OCI-LY7 (cell line): ENCODE data around the gene STRBP. TPM values are rescaled to one million over a fixed set of nuclear protein-coding genes. Genes with fewer than 3 reads are reported as not detected.
"Not testable (repeated sequence)": the region's sequence is repeated elsewhere in the genome, so short reads cannot be mapped to it uniquely, and the experiment has no call there.

Experiments used
- BruUV-seq: library from RNA; stranded (reverse); fragments of 400-500 nt; replicated peaks from 2 replicates; lab custom pipeline; 2021; lab: Mats Ljungman, UMichigan
- CTCF ChIA-PET: fragments of 300-600 bp; sonication (Branson Sonifier 250); formaldehyde crosslinking; loops from one replicate; lab custom pipeline; 2022; ENCODE audit warnings: antibody characterized with exemption; ENCODE audit not compliant: unreplicated experiment; lab: Charles Lee
- POLR2A ChIA-PET: fragments of 300-600 bp; sonication (Branson Sonifier 250); formaldehyde crosslinking; loops from one replicate; lab custom pipeline; 2022; ENCODE audit warnings: antibody characterized with exemption; lab: Charles Lee
- DNase-seq: peaks from one replicate; pipeline ENCODE4 v3.0.0-alpha.2; 2015; ENCODE audit warnings: low spot score
- H2AFZ ChIP-seq: fragments of 200-600 bp; sonication (generic), shearing (Covaris generic); 2 replicates; pipeline ENCODE4 v1.6.1; 2014; ENCODE audit warnings: mild to moderate bottlenecking, antibody characterized with exemption, low read length, moderate library complexity
- H3K27ac ChIP-seq: fragments of 200-600 bp; sonication (generic); 2 replicates; pipeline ENCODE4 v1.5.1; 2014; ENCODE audit warnings: mixed run types, low read depth, mild to moderate bottlenecking, moderate library complexity, low read length, inconsistent platforms; ENCODE audit not compliant: poor library complexity, severe bottlenecking
- H3K36me3 ChIP-seq: fragments of 200-600 bp; sonication (generic); 2 replicates; pipeline ENCODE4 v1.6.1; 2014; ENCODE audit warnings: mild to moderate bottlenecking, antibody characterized with exemption, low read length, moderate library complexity, mixed read lengths; ENCODE audit not compliant: insufficient read depth
- H3K4me1 ChIP-seq: fragments of 200-600 bp; sonication (generic); 2 replicates; pipeline ENCODE4 v1.5.1; 2014; ENCODE audit warnings: mild to moderate bottlenecking, low read length; ENCODE audit not compliant: insufficient read depth, poor library complexity, severe bottlenecking
- H3K4me2 ChIP-seq: fragments of 200-600 bp; sonication (generic); 2 replicates; pipeline ENCODE4 v1.6.1; 2014; ENCODE audit warnings: mild to moderate bottlenecking, low read length
- H3K4me3 ChIP-seq: fragments of 200-600 bp; sonication (generic); 2 replicates; pipeline ENCODE4 v1.5.1; 2014; ENCODE audit warnings: mild to moderate bottlenecking, low read depth, low read length; ENCODE audit not compliant: poor library complexity, severe bottlenecking
- H3K79me2 ChIP-seq: fragments of 200-600 bp; sonication (generic); 2 replicates; pipeline ENCODE4 v1.6.1; 2016; ENCODE audit warnings: low read depth, mild to moderate bottlenecking, low read length, moderate library complexity, mixed read lengths; ENCODE audit not compliant: insufficient read depth
- H3K9me2 ChIP-seq: fragments of 200-600 bp; sonication (generic); 2 replicates; pipeline ENCODE4 v1.6.1; 2016; ENCODE audit warnings: mild to moderate bottlenecking, low read length, mixed read lengths; ENCODE audit not compliant: insufficient read depth
- H3K9me3 ChIP-seq: fragments of 200-600 bp; sonication (generic); 2 replicates; pipeline ENCODE4 v1.6.1; 2014; ENCODE audit warnings: mild to moderate bottlenecking, mixed run types, low read length, mixed read lengths
- H4K20me1 ChIP-seq: fragments of 200-600 bp; sonication (generic); 2 replicates; pipeline ENCODE4 v1.6.1; 2014; ENCODE audit warnings: mild to moderate bottlenecking, antibody characterized with exemption, low read length, moderate library complexity, mixed read lengths; ENCODE audit not compliant: insufficient read depth
- EZH2phosphoT487 ChIP-seq: fragments of 200-600 bp; sonication (generic); IDR thresholded peaks from 2 replicates; pipeline ENCODE4 v1.6.1; 2018; ENCODE audit warnings: low read depth, borderline replicate concordance, mild to moderate bottlenecking, mixed run types, antibody characterized with exemption, low read length, moderate library complexity, mixed read lengths
- intact Hi-C: fragments of 100-400 bp; cut with micrococcal nuclease; formaldehyde crosslinking; loops from one replicate; pipeline ENCODE4 v1.10.0; 2022; ENCODE audit not compliant: unreplicated experiment
- total RNA-seq, 2 experiments: library from RNA; depleted of rRNA in 1 of 2; stranded (reverse); fragments of >200 nt in 1 of 2; shearing (Covaris generic) in 1 of 2; gene quantifications; 2 replicates each; pipeline ENCODE4 v1.2.3, GENCODE V29; 2014 to 2022
- TF ChIP-seq, protein P1 (sequence below): fragments of 200-600 bp; sonication (generic); conservative IDR thresholded peaks from 2 replicates; pipeline ENCODE4 v1.5.1; 2014; ENCODE audit warnings: mild to moderate bottlenecking, antibody characterized with exemption, low read length, moderate library complexity, mixed read lengths

Gene STRBP
- total RNA-seq, 2 experiments from 2014 or later, result 82.8 to 179 TPM

DNA sequence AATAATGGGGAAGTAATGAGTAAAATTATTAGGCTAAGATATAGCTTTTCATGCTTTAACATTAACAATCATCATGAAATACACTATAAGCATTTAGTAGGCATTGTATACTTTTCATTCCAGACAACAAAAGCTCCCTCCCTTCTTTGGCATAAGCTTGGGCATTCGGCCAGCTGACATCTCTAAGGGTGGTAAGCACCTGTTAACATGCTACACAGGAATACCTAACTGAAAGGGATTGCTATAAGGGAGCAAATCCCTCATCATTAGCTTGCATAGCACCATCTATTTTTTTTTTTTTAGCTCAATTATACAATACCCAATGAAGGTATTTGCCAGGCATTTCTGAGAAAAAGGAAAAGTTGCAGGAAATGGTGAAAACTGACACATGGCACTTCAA is 16.6 kb downstream of the STRBP start:
- H4K20me1 ChIP-seq, result peaks cover 13% of the 10 kb centered on the region; the same call in 1 of the 2 replicates
- no peaks in the 10 kb centered on the region; the same call in 1 of the 2 replicates for H3K9me3 ChIP-seq
- intact Hi-C loops, result no loop called here
- H3K4me1 ChIP-seq, result peaks cover 31% of the 10 kb centered on the region
- H3K27ac ChIP-seq, result no peak overlapping the region
- H3K4me2 ChIP-seq, result no peak overlapping the region
- no TSS peak for BruUV-seq
- CTCF ChIA-PET, result interaction anchor here (0.6 to 1.3 kb wide), 3 partner anchors 13 to 40 kb away, joined by 3 to 4 read pairs (median 3); no protein-coding TSS in a partner anchor
- H3K4me3 ChIP-seq, result no peak overlapping the region
- peaks cover 21% of the 10 kb centered on the region for H3K36me3 ChIP-seq
- DNase-seq, result no peak
- H2AFZ ChIP-seq, result no peak overlapping the region
- peaks cover 98% of the 10 kb centered on the region for H3K79me2 ChIP-seq
- H3K9me2 ChIP-seq, result no peaks in the 10 kb centered on the region
- TF ChIP-seq EZH2phosphoT487, result no peak
- TF ChIP-seq, protein P1, sequence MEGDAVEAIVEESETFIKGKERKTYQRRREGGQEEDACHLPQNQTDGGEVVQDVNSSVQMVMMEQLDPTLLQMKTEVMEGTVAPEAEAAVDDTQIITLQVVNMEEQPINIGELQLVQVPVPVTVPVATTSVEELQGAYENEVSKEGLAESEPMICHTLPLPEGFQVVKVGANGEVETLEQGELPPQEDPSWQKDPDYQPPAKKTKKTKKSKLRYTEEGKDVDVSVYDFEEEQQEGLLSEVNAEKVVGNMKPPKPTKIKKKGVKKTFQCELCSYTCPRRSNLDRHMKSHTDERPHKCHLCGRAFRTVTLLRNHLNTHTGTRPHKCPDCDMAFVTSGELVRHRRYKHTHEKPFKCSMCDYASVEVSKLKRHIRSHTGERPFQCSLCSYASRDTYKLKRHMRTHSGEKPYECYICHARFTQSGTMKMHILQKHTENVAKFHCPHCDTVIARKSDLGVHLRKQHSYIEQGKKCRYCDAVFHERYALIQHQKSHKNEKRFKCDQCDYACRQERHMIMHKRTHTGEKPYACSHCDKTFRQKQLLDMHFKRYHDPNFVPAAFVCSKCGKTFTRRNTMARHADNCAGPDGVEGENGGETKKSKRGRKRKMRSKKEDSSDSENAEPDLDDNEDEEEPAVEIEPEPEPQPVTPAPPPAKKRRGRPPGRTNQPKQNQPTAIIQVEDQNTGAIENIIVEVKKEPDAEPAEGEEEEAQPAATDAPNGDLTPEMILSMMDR, result no peak
- POLR2A ChIA-PET, result interaction anchor here (0.5 to 4.3 kb wide), 15 partner anchors 9 to 163 kb away, joined by 3 to 29 read pairs (median 5); no protein-coding TSS in a partner anchor

DNA sequence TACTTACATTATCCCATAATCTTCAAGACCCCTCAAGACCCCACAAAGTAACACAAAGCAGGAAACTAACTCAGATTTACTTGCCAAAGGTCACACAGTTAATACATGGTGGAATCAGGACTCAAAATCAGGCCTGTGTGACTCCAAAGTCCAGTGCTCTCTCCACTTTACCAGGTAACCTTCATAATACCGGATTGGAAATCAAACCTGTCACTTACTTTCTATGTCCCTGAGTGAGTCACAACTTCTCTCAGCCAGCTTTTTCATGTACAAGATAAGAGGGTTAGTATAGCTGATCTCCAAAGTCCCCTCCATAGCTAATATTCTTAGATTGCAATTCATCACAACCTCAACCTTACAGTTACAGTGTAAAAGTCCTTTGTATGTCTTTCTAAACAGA is 17.1 kb downstream of the STRBP start:
- BruUV-seq, result no TSS peak
- Histone ChIP-seq H3K79me2 (peaks cover 98% of the 10 kb centered on the region), H3K4me1 (peaks cover 34% of the 10 kb centered on the region), H3K9me3 (no peaks in the 10 kb centered on the region; the same call in 1 of the 2 replicates), H4K20me1 (peaks cover 13% of the 10 kb centered on the region; the same call in 1 of the 2 replicates), H3K27ac (no peak overlapping the region), H3K4me2 (no peak overlapping the region), H3K36me3 (peaks cover 21% of the 10 kb centered on the region), H3K4me3 (no peak overlapping the region), H2AFZ (no peak overlapping the region), H3K9me2 (no peaks in the 10 kb centered on the region)
- ChIA-PET CTCF (interaction anchor here (1.1 to 1.3 kb wide), 2 partner anchors 13 to 15 kb away, joined by 3 to 4 read pairs; no protein-coding TSS in a partner anchor), POLR2A (interaction anchor here (0.5 to 4.3 kb wide), 11 partner anchors 9 to 163 kb away, joined by 3 to 29 read pairs (median 6); no protein-coding TSS in a partner anchor)
- no peak for DNase-seq
- TF ChIP-seq, protein P1, result no peak
- no peak for TF ChIP-seq EZH2phosphoT487
- intact Hi-C loops, result no loop called here

GRCh38 chr9:123250504-123250903 is 17.9 kb downstream of the STRBP start:
- peaks cover 98% of the 10 kb centered on the region for H3K79me2 ChIP-seq

GRCh38 chr9:123249162-123249561 is 19.2 kb downstream of the STRBP start:
- ChIA-PET CTCF (interaction anchor here (0.7 to 0.8 kb wide), 2 partner anchors 13 to 16 kb away, joined by 3 to 4 read pairs; no protein-coding TSS in a partner anchor), POLR2A (interaction anchor here (0.6 to 1.2 kb wide), 4 partner anchors 8 to 52 kb away, joined by 3 to 4 read pairs (median 4); no protein-coding TSS in a partner anchor)
- H2AFZ ChIP-seq, DNase-seq, intact Hi-C loops, H3K9me2 ChIP-seq, H3K4me2 ChIP-seq, H3K4me3 ChIP-seq, H3K27ac ChIP-seq, H4K20me1 ChIP-seq, BruUV-seq, H3K9me3 ChIP-seq, H3K36me3 ChIP-seq: not testable (repeated sequence)
- Histone ChIP-seq H3K79me2 (peaks cover 97% of the 10 kb centered on the region), H3K4me1 (peaks cover 24% of the 10 kb centered on the region)

More at GRCh38 chr9:123250504-123250903, 17.9 kb downstream of the STRBP start:
- Histone ChIP-seq H3K36me3 (peaks cover 19% of the 10 kb centered on the region), H3K4me2 (no peak overlapping the region), H3K4me1 (peaks cover 27% of the 10 kb centered on the region), H2AFZ (no peak overlapping the region), H3K27ac (no peak overlapping the region), H3K4me3 (no peak overlapping the region), H3K9me3 (no peaks in the 10 kb centered on the region; the same call in 1 of the 2 replicates), H3K9me2 (no peaks in the 10 kb centered on the region), H4K20me1 (peaks cover 11% of the 10 kb centered on the region; the same call in 1 of the 2 replicates)
- ChIA-PET CTCF (no interaction called here), POLR2A (interaction anchor here (0.7 to 4.3 kb wide), 2 partner anchors 10 to 12 kb away, joined by 5 to 19 read pairs; no protein-coding TSS in a partner anchor)
- intact Hi-C loops, result no loop called here
- no peak for TF ChIP-seq EZH2phosphoT487
- TF ChIP-seq, protein P1, result no peak
- no peak for DNase-seq
- no TSS peak for BruUV-seq
